Small intestine (tissue), 7 donors: ENCODE data around the gene TSPAN3. TPM values are rescaled to one million over a fixed set of nuclear protein-coding genes. Genes with fewer than 3 reads are reported as not detected.
A peak's percentile ranks its signal among the peaks of the same experiment; 100 is the strongest.

Experiments used
- DNase-seq, 2 donors: peaks; one replicate each; pipeline versions ENCODE4 v3.0.0 to v3.0.0-alpha.2; 2013
- FAIRE-seq: peaks from 2 replicates; lab custom pipeline; 2012; peaks lifted over from hg19 to GRCh38; lab: Jason Lieb, UNC
- H3K27ac ChIP-seq, 3 donors: one replicate each; pipeline ENCODE4 v1.5.1; 2013; ENCODE audit warnings: low read length in 2 of 3, mild to moderate bottlenecking in 2 of 3, control low read depth in 1 of 3, inconsistent platforms in 1 of 3, low read depth in 1 of 3, moderate library complexity in 1 of 3
- H3K27me3 ChIP-seq, 3 donors: one replicate each; pipeline ENCODE4 v1.6.1; 2013; ENCODE audit warnings: low read length in 3 of 3, inconsistent platforms in 1 of 3; ENCODE audit not compliant: control insufficient read depth in 3 of 3, insufficient read depth in 3 of 3
- H3K36me3 ChIP-seq, 3 donors: one replicate each; pipeline ENCODE4 v1.6.1; 2013; ENCODE audit warnings: low read length in 3 of 3, inconsistent platforms in 1 of 3, low read depth in 1 of 3, mild to moderate bottlenecking in 1 of 3, moderate library complexity in 1 of 3; ENCODE audit not compliant: control insufficient read depth in 3 of 3, insufficient read depth in 2 of 3
- H3K4me1 ChIP-seq, 3 donors: one replicate each; pipeline ENCODE4 v1.6.1; 2013; ENCODE audit warnings: low read length in 2 of 3, inconsistent platforms in 1 of 3, low read depth in 1 of 3, mild to moderate bottlenecking in 1 of 3, moderate library complexity in 1 of 3; ENCODE audit not compliant: control insufficient read depth in 3 of 3, insufficient read depth in 2 of 3
- H3K4me3 ChIP-seq, 3 donors: one replicate each; pipeline ENCODE4 v1.5.1; 2013; ENCODE audit warnings: low read length in 3 of 3, control low read depth in 1 of 3, inconsistent platforms in 1 of 3, low read depth in 1 of 3, mild to moderate bottlenecking in 1 of 3, moderate library complexity in 1 of 3
- H3K9me3 ChIP-seq, 2 donors: one replicate each; pipeline ENCODE4 v1.6.1; 2013; ENCODE audit warnings: low read depth in 1 of 2, low read length in 1 of 2; ENCODE audit not compliant: control insufficient read depth in 2 of 2, insufficient read depth in 1 of 2
- WGBS, 3 donors: extraction: QIAGEN DNeasy Blood & Tissue Kit; methylation state at CpG; one replicate each; pipeline ENCODE4 v1.1.7; 2013; 5-methylcytosine and 5-hydroxymethylcytosine counted together
- polyA plus RNA-seq, 4 donors: library from polyadenylated mRNA; stranded (reverse) in 3 of 4; unstranded in 1 of 4; fragments of 200-250 nt in 3 of 4; fragments of 120-200 nt in 1 of 4; gene quantifications; one replicate each; pipeline versions ENCODE4 v1.2.1 to v1.2.3, GENCODE V29; 2013
- donor health status: healthy with polysubstance abuse.
- donor health status: control.
- donor health status: control.
- donor health status: Bipolar disorder and iron deficiency.
- donor health status: healthy.

TSPAN3 gene
- polyA plus RNA-seq, 4 donors = 263 to 628 (median 343) TPM

DNA sequence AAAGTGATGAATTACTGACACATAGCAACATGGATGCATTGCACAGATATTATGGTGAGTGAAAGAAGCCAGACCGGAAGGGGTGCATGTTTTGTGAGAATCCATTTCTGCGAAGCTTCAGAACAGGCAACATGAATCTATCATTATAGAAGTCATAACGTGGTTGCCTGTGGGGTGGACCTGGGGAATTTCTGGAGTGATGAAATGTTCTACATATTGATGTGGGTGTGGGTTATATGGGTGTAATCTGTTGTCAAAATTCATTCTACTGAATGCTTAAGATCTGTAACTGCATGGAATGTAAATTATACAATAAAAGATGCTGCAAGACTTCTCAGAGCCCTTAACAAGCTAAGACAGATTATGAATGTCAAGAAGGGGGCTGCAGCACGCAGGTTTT is 25.2 kb upstream of the TSPAN3 start:
- FAIRE-seq = no peak

DNA sequence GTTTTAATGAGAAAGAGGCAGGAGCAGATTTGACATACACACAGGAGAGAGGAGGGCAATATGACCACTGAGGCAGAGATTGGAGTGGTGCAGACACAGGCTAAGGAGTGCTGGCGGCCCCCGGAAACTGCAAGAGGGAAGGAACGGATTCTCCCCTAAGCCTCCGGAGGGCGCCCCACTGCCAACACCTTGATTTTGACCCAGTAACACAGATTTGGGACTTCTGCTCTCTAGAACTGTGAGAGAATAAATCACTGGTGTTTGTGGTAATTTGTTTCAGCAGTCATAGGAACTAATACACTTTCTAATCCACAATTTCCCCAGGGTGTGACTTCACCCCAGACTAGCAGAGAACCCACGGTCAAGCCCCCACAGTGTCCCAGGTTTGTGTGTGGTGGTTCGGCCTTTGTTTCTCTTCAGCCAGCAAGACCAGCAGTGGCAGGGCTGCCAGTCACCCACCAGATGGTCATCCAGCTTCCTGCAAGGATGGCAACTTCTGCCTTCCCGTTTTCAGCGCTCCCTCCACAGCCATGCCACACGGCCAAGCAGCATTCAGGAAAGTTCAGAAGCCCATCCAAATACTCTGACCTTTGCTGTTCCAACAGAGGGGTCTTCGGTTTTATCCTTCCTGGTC is 23.6 kb upstream of the TSPAN3 start:
- no peak overlapping the region for H3K27ac ChIP-seq
- H3K9me3 ChIP-seq = no peaks in the 10 kb centered on the region
- DNase-seq (no peak), FAIRE-seq (no peak)
- no peaks in the 10 kb centered on the region for H3K36me3 ChIP-seq
- H3K27me3 ChIP-seq = no peaks in the 10 kb centered on the region
- no peaks in the 10 kb centered on the region for H3K4me1 ChIP-seq
- H3K4me3 ChIP-seq = no peak overlapping the region
- WGBS, 3 donors = 79 to 93% (median 92%) methylated on average over 11 of the region's 11 CpGs

More for the DNA sequence above, 25.2 kb upstream of the TSPAN3 start:
- H3K4me3 ChIP-seq = no peak overlapping the region
- H3K9me3 ChIP-seq = no peaks in the 10 kb centered on the region
- H3K36me3 ChIP-seq = no peaks in the 10 kb centered on the region
- no peaks in the 10 kb centered on the region for H3K4me1 ChIP-seq
- no peak overlapping the region for H3K27ac ChIP-seq
- DNase-seq = no peak
- no peaks in the 10 kb centered on the region for H3K27me3 ChIP-seq
- 74 to 80% (median 80%) methylated on average over 4 of the region's 4 CpGs for WGBS, 3 donors

DNA sequence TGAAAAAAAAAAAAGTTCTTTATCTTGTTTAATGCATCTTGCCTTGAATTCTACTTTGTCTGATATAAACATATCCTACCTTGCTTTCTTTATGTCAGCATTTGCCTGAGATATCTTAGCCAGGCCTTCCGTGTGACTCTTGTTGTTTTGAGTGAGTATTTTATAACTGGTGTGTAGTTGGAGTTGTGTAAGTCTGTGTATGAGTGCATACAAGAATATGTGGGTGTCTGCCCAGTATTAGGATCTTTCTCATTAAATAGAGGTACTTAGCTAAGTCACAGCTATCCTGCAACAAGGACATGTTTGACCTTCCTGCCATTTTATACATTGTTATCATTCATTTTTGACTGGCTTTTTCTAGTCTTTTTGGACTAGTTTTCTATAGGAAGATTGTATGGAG is 22.5 kb upstream of the TSPAN3 start:
- no peaks in the 10 kb centered on the region for H3K36me3 ChIP-seq
- H3K27ac ChIP-seq = no peak overlapping the region
- H3K27me3 ChIP-seq = no peaks in the 10 kb centered on the region
- WGBS, 3 donors = 84 to 92% (median 90%) methylated on average over 1 of the region's 1 CpG
- FAIRE-seq = no peak
- no peak overlapping the region for H3K4me3 ChIP-seq
- no peaks in the 10 kb centered on the region for H3K9me3 ChIP-seq
- no peaks in the 10 kb centered on the region for H3K4me1 ChIP-seq
- DNase-seq = no peak

DNA sequence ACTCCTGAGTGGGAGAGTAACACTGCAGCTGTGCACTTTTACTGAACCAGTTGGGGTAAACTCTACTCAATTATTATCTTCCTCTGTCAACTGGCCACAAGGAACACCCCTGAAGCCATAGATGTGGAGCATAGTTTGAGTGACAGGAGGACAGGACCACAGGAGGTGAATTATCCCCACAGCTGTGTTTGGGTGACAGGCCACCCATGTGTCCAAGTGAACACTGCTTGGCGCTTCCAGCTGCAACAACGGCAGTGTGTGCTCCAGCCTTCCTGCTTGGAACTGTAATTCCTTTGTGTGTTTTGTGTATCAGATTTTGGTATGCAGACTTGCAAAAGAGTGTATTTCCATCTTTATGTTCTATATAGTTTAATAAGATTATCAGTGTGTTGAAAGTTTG is 20.2 kb upstream of the TSPAN3 start:
- FAIRE-seq (no peak), DNase-seq (no peak)
- Histone ChIP-seq H3K9me3 (no peaks in the 10 kb centered on the region), H3K36me3 (no peaks in the 10 kb centered on the region), H3K4me1 (no peaks in the 10 kb centered on the region), H3K27ac (no peak overlapping the region), H3K4me3 (no peak overlapping the region), H3K27me3 (no peaks in the 10 kb centered on the region)
- 84 to 94% (median 91%) methylated on average over 2 of the region's 2 CpGs for WGBS, 3 donors

GRCh38 chr15:77087213-77087612 is 16.3 kb upstream of the TSPAN3 start:
- no peaks in the 10 kb centered on the region for H3K27me3 ChIP-seq
- no peaks in the 10 kb centered on the region for H3K9me3 ChIP-seq
- no peak for DNase-seq
- no peak overlapping the region for H3K27ac ChIP-seq
- no peaks in the 10 kb centered on the region for H3K36me3 ChIP-seq
- WGBS, 3 donors = 63 to 88% (median 85%) methylated on average over 2 of the region's 2 CpGs
- H3K4me1 ChIP-seq = peaks cover 0 to 2% (median 0%) of the 10 kb centered on the region in 3 donors
- FAIRE-seq = no peak
- no peak overlapping the region for H3K4me3 ChIP-seq

DNA sequence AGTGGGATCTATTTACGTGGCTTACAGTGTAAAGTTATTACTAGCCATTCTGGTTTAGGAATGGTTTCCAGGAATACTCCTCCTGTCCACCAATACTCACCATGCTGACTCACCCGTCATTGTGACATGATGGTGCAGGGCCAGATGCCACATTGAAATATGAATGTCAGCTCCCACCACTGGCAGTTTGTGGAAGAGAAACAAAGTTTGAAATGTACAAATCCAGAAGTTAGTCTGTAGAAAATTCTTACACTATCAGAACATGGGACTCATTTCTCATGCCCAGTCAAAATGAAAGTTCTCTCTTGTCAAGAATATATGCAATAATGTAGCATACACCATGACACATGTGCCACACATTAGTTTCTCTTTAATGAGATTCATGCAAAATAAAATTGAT is 14.4 kb upstream of the TSPAN3 start:
- DNase-seq (no peak), FAIRE-seq (no peak)
- Histone ChIP-seq H3K36me3 (no peaks in the 10 kb centered on the region), H3K9me3 (no peaks in the 10 kb centered on the region), H3K4me3 (no peak overlapping the region), H3K4me1 (peaks cover 0 to 2% (median 0%) of the 10 kb centered on the region in 3 donors), H3K27me3 (no peaks in the 10 kb centered on the region), H3K27ac (no peak overlapping the region)
- 41 to 66% (median 41%) methylated on average over 2 of the region's 2 CpGs for WGBS, 3 donors

GRCh38 chr15:77084436-77084835 is 13.5 kb upstream of the TSPAN3 start:
- DNase-seq = no peak
- Histone ChIP-seq H3K27ac (no peak overlapping the region), H3K9me3 (no peaks in the 10 kb centered on the region), H3K27me3 (no peaks in the 10 kb centered on the region), H3K4me3 (no peak overlapping the region), H3K4me1 (peaks cover 0 to 2% (median 0%) of the 10 kb centered on the region in 3 donors), H3K36me3 (no peaks in the 10 kb centered on the region)
- FAIRE-seq = no peak
- 92 to 95% (median 92%) methylated on average over 8 of the region's 8 CpGs for WGBS, 3 donors

DNA sequence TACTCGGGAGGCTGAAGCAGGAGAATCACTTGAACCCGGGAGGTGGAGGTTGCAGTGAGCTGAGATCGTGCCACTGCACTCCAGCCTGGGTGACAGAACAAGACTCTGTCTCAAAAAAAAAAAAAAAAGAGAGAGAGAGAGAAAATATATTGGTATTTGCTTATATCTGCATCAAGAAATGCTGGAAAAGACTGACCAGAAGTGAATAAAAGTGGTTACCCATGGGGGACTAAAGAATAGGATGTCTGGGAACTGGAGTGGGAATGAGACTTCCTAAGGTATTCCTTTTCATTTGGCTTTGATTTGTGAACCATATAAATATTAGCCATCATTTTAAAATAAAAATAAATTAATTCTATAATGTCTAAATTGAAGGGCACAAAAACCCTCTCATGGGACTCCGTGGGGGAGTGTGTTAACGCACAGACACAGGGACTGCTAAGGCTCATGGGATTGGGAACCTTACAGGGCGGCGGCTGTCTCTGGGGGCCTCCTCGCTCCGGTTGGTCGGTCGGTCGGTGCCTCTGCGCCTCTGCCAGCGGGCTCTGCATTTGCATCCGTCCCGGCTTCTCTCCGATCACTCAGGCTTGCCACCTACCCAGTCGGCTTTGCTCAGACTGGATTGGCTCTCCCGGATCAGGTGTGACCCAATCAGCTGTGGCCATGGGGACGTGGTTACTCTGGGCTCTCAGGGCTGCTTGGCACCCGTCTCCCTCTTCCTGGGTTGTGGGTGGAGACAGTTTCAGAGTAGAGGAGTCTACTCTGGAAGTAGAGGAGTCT is 12.7 kb upstream of the TSPAN3 start:
- Histone ChIP-seq H3K9me3 (no peaks in the 10 kb centered on the region), H3K4me3 (peak overlapping the region in 2 of 3 donors; percentile 13 to 26), H3K27me3 (no peaks in the 10 kb centered on the region), H3K36me3 (no peaks in the 10 kb centered on the region), H3K4me1 (peaks cover 0 to 2% (median 0%) of the 10 kb centered on the region in 3 donors), H3K27ac (no peak overlapping the region)
- FAIRE-seq = no peak
- WGBS, 3 donors = 6 to 14% (median 12%) methylated on average over 21 of the region's 21 CpGs
- DNase-seq = peak; percentile 82 to 93
